Right lobe of liver (tissue), 6 donors: ENCODE data around the gene LRMDA. TPM values are rescaled to one million over a fixed set of nuclear protein-coding genes. Genes with fewer than 3 reads are reported as not detected.

Source experiments
- ATAC-seq, 4 donors: fragments of 200-7000 bp; cut with Tn5 transposase; one replicate each; pipeline ENCODE4 v1.9.1; 2020; ENCODE audit warnings: mild to moderate bottlenecking in 4 of 4, moderate library complexity in 4 of 4
- DNase-seq, 3 donors: peaks; one replicate each; pipeline ENCODE4 v3.0.0-alpha.2; 2020
- H3K27ac ChIP-seq, 3 donors: fragments of 200-600 bp; one replicate each; pipeline ENCODE4 v1.8.0; 2022
- H3K27me3 ChIP-seq, 2 donors: fragments of 200-600 bp; one replicate each; pipeline ENCODE4 v1.8.0; 2022
- H3K36me3 ChIP-seq, 4 donors: fragments of 200-600 bp; sonication (generic) in 1 of 4; one replicate each; pipeline versions ENCODE4 v1.5.1 to v1.8.0; 2017 to 2022; ENCODE audit warnings: control low read depth in 1 of 4
- H3K4me1 ChIP-seq, 4 donors: fragments of 200-600 bp; sonication (generic) in 1 of 4; one replicate each; pipeline versions ENCODE4 v1.5.1 to v1.8.0; 2017 to 2022; ENCODE audit warnings: control low read depth in 1 of 4
- H3K4me3 ChIP-seq, 3 donors: fragments of 200-600 bp; one replicate each; pipeline ENCODE4 v1.8.0; 2022
- H3K9me3 ChIP-seq, 4 donors: fragments of 200-600 bp; sonication (generic) in 1 of 4; one replicate each; pipeline versions ENCODE4 v1.5.1 to v1.8.0; 2017 to 2022; ENCODE audit warnings: control low read depth in 1 of 4
- POLR2A ChIP-seq: fragments of 450-650 bp; IDR thresholded peaks from one replicate; pipeline ENCODE4 v1.6.1; 2017; ENCODE audit warnings: antibody characterized with exemption, mild to moderate bottlenecking
- WGBS: methylation state at CpG from one replicate; pipeline ENCODE4 v1.1.6; 2018; ENCODE audit warnings: low coverage, low lambda C conversion rate; ENCODE audit not compliant: insufficient coverage; ENCODE audit errors: missing lambda C conversion rate; 5-methylcytosine and 5-hydroxymethylcytosine counted together
- intact Hi-C, 2 donors: fragments of 100-400 bp; cut with DNase I; formaldehyde crosslinking; loops; one replicate each; pipeline versions ENCODE4 v1.11.2 to v1.14.1; 2022
- total RNA-seq, 6 experiments: library from RNA; depleted of rRNA in 2 of 6; stranded (reverse); fragments of >200 nt in 2 of 6; fragmentation: NEBNext Ultra II Directional in 3 of 6; extraction: Animal tissue kit (Norgen Biotek cat#: 25700) in 3 of 6; gene quantifications; one replicate each; pipeline versions ENCODE4 v1.1.0 to v1.2.4, GENCODE V29; 2016 to 2023
- TF ChIP-seq, protein P1 (sequence below), 4 donors: fragments of 200-600 bp in 3 of 4; fragments of 450-650 bp in 1 of 4; IDR thresholded peaks; one replicate each; pipeline versions ENCODE4 v1.5.1 to v1.8.0; 2016 to 2022; ENCODE audit warnings: antibody characterized with exemption in 4 of 4, mild to moderate bottlenecking in 2 of 4
- donor health status: DM: no; HTN: yes; CAD: no.
- donor health status: DM: no; HTN: no; CAD: no.
- donor health status: DM: no; HTN: no; CAD: no.
- donor health status: DM: no; HTN: yes; CAD: no.
- donor health status: DM: no; HTN: yes; CAD: no.

Gene LRMDA
- total RNA-seq, 6 experiments from 2014 or later, result 9.9 to 19.9 (median 16.3) TPM

DNA sequence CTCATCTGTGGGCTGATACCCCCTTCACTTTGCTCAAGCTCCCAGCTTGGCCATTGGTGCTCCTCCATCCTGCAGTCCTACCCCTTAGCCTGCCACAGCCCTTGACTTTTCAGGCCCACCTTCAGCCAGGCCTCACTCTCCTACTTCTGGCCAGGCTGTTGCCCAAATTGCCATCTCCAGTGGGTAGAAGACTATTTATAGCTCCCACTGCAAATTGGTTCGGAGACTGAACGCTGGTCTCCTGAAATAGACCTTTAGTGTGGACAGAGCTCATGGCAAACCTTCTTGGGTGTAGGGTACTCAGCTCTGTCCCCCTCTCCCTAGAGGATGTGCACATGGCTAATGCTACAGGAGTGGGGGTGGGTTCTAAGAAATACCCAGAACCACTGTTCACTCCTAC lies 697.8 kb downstream of the LRMDA start:
- WGBS, result 92% methylated on average over 2 of the region's 2 CpGs
- ATAC-seq (no peak), DNase-seq (no peak)
- H3K27me3 ChIP-seq, result no peaks in the 10 kb centered on the region
- no peaks in the 10 kb centered on the region for H3K36me3 ChIP-seq
- no peak overlapping the region for H3K27ac ChIP-seq
- H3K9me3 ChIP-seq, result no peaks in the 10 kb centered on the region
- no peak overlapping the region for H3K4me3 ChIP-seq
- intact Hi-C loops, result no loop called here
- no peak for TF ChIP-seq POLR2A
- TF ChIP-seq, protein P1, sequence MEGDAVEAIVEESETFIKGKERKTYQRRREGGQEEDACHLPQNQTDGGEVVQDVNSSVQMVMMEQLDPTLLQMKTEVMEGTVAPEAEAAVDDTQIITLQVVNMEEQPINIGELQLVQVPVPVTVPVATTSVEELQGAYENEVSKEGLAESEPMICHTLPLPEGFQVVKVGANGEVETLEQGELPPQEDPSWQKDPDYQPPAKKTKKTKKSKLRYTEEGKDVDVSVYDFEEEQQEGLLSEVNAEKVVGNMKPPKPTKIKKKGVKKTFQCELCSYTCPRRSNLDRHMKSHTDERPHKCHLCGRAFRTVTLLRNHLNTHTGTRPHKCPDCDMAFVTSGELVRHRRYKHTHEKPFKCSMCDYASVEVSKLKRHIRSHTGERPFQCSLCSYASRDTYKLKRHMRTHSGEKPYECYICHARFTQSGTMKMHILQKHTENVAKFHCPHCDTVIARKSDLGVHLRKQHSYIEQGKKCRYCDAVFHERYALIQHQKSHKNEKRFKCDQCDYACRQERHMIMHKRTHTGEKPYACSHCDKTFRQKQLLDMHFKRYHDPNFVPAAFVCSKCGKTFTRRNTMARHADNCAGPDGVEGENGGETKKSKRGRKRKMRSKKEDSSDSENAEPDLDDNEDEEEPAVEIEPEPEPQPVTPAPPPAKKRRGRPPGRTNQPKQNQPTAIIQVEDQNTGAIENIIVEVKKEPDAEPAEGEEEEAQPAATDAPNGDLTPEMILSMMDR (IDR thresholded peaks at IDR 0.05), result no peak
- no peaks in the 10 kb centered on the region for H3K4me1 ChIP-seq

DNA sequence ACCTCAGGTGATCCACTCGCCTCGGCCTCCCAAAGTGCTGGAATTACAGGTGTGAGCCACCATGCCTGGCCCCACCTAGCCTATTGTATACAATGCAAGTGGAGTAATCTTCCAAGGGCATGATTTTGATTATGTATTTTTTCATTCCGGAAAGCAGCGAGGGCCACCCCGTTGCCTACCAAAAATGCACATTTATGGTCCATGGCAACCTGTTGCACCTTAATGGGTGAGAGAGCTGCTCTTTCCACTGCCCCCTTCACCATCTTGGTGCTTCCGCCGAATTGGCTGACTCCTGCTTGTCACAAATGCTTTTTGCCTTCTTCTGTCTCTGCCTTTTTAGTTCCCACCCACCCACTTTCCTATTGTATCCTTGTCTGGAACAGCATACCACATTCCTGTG lies 699.5 kb downstream of the LRMDA start:
- 75% methylated on average over 4 of the region's 7 CpGs for WGBS
- Histone ChIP-seq H3K36me3 (no peaks in the 10 kb centered on the region), H3K27me3 (no peaks in the 10 kb centered on the region), H3K9me3 (no peaks in the 10 kb centered on the region), H3K27ac (no peak overlapping the region), H3K4me3 (no peak overlapping the region), H3K4me1 (no peaks in the 10 kb centered on the region)
- ATAC-seq (no peak), DNase-seq (no peak)
- intact Hi-C loops, result no loop called here
- TF ChIP-seq POLR2A, result no peak
- TF ChIP-seq, protein P1 (IDR thresholded peaks at IDR 0.05), result no peak

DNA sequence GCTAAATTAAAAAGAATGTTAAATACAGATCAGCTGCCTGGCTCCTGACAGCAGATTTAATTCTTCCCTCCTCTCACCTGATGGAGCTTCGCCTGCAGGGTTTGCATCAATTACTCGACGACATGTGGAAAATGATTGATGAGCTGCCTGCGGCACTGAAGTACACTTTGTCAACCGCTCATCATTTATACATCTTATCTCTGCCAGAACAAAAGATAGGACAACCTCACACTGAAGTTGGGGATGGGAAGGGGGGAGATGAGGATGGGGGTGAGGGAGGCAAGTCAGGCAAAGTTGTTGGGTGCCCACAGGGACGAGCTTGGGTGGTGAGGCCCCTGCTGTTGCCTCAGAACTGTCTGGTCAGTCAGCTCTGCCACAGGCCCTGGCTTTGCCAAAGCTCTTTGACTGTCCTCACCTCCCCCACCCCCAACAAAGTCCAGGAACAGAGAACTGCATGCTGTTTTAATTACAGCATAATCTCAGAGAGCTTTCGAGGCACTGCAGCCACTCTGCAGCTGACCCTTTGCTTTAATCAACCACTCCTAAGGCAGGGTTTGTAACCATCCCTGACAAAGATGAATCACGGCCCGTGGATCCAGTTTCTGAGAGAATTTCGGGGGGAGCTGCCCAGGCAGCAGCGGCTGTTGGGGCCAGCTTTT lies 702.3 kb downstream of the LRMDA start:
- intact Hi-C loops, result no loop called here
- Histone ChIP-seq H3K4me1 (no peaks in the 10 kb centered on the region), H3K9me3 (no peaks in the 10 kb centered on the region), H3K4me3 (no peak overlapping the region), H3K36me3 (no peaks in the 10 kb centered on the region), H3K27ac (no peak overlapping the region), H3K27me3 (no peaks in the 10 kb centered on the region)
- ATAC-seq (no peak), DNase-seq (no peak)
- TF ChIP-seq POLR2A, result no peak
- TF ChIP-seq, protein P1 (IDR thresholded peaks at IDR 0.05), result no peak
- WGBS, result 96% methylated on average over 9 of the region's 11 CpGs

DNA sequence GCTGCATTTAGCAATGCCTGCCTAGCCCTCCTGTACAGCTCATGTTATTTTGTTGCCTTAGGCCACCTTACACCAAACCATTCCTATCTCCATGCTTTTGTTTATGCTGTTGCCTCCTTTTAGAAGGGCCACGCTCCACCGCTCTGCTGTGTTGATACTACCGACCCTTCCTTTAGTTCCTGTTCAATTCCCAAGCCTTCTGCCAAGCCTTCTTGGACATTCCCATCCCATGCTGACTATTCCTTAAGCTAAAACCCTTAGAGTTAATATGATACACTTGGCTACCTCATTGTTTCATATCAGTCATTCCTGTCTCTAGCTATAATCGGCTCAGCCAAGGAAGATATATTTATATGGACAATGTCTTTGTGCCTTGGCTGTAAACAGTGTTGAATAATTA lies 705.5 kb downstream of the LRMDA start:
- TF ChIP-seq POLR2A, result no peak
- TF ChIP-seq, protein P1 (IDR thresholded peaks at IDR 0.05), result no peak
- no peaks in the 10 kb centered on the region for H3K9me3 ChIP-seq
- no peak overlapping the region for H3K4me3 ChIP-seq
- intact Hi-C loops, result no loop called here
- H3K36me3 ChIP-seq, result no peaks in the 10 kb centered on the region
- DNase-seq (no peak), ATAC-seq (no peak)
- no peaks in the 10 kb centered on the region for H3K27me3 ChIP-seq
- no peak overlapping the region for H3K27ac ChIP-seq
- H3K4me1 ChIP-seq, result no peaks in the 10 kb centered on the region
- WGBS, result 91% methylated on average over 4 of the region's 4 CpGs
